Keratinocyte (primary cell): Measurements from ENCODE around the gene EEPD1.

ENCODE experiments used
- CTCF ChIP-seq, 3 experiments: IDR thresholded peaks in 1 of 3; conservative IDR thresholded peaks in 1 of 3; optimal IDR thresholded peaks in 1 of 3; 2 replicates in 2 of 3; 3 replicates in 1 of 3; pipeline versions ENCODE3 to v1.5.1; 2011; ENCODE audit warnings: low read length in 3 of 3, mild to moderate bottlenecking in 3 of 3, moderate library complexity in 2 of 3, control low read depth in 1 of 3, inconsistent platforms in 1 of 3; ENCODE audit not compliant: insufficient read depth in 2 of 3; ENCODE audit errors: extremely low read depth in 1 of 3
- EZH2 ChIP-seq: IDR thresholded peaks from one replicate; pipeline ENCODE4 v1.6.1; 2012; ENCODE audit warnings: inconsistent platforms, mild to moderate bottlenecking, low read length, moderate library complexity

- TF ChIP-seq CTCF (optimal IDR thresholded peaks at IDR 0.05 in 1 of 3, IDR thresholded peaks at IDR 0.05 in 1 of 3, conservative IDR thresholded peaks at IDR 0.05 in 1 of 3; ENCODE audit: extremely low read depth in 1 of 3, insufficient read depth in 2 of 3, low read length in 3 of 3) (no peak), EZH2 (no peak)
Observed at GRCh38 chr7:36264123-36264801, 111.2 kb downstream of the EEPD1 start.
